22Rv1 (cell line): ENCODE data around the gene IQGAP2.

Experiments used
- H3K27ac ChIP-seq: fragments of 450-650 bp; 2 replicates; pipeline ENCODE4 v1.5.1; 2017
- ZFX ChIP-seq: fragments of 450-650 bp; IDR thresholded peaks from 2 replicates; pipeline ENCODE4 v1.6.1; 2017; ENCODE audit warnings: antibody characterized with exemption, borderline replicate concordance
- TF ChIP-seq, protein P1 (sequence below): fragments of 450-650 bp; IDR thresholded peaks from 2 replicates; pipeline ENCODE4 v1.5.1; 2017; ENCODE audit warnings: mild to moderate bottlenecking

The IQGAP2 gene

GRCh38 chr5:76378355-76378754, 24.7 kb upstream of the IQGAP2 start:
- TF ChIP-seq, protein P1, sequence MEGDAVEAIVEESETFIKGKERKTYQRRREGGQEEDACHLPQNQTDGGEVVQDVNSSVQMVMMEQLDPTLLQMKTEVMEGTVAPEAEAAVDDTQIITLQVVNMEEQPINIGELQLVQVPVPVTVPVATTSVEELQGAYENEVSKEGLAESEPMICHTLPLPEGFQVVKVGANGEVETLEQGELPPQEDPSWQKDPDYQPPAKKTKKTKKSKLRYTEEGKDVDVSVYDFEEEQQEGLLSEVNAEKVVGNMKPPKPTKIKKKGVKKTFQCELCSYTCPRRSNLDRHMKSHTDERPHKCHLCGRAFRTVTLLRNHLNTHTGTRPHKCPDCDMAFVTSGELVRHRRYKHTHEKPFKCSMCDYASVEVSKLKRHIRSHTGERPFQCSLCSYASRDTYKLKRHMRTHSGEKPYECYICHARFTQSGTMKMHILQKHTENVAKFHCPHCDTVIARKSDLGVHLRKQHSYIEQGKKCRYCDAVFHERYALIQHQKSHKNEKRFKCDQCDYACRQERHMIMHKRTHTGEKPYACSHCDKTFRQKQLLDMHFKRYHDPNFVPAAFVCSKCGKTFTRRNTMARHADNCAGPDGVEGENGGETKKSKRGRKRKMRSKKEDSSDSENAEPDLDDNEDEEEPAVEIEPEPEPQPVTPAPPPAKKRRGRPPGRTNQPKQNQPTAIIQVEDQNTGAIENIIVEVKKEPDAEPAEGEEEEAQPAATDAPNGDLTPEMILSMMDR = no peak
- TF ChIP-seq ZFX = no peak
- no peak overlapping the region for H3K27ac ChIP-seq

GRCh38 chr5:76379316-76379715, 23.8 kb upstream of the IQGAP2 start:
- TF ChIP-seq, protein P1 = no peak
- TF ChIP-seq ZFX = no peak
- H3K27ac ChIP-seq = no peak overlapping the region

DNA sequence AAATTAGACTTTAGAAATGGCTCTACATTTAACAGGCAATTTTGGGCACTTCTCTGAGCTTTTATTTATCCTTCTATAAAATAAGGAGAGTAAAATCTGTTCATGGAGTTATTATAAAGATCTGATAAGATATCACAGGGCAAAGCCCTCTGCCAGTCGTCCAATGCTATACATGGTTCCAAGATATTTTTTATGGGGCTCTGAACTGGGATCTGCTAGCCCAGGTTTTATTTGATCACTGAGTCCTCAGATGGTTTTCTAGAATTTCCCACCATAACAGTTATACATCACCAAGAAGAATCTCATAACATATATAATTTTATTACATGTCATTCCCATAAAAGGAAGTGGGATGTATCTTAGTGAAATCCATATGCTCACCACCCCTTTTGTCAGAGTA, 23.2 kb upstream of the IQGAP2 start:
- H3K27ac ChIP-seq = no peak overlapping the region
- no peak for TF ChIP-seq ZFX
- TF ChIP-seq, protein P1 = no peak

DNA sequence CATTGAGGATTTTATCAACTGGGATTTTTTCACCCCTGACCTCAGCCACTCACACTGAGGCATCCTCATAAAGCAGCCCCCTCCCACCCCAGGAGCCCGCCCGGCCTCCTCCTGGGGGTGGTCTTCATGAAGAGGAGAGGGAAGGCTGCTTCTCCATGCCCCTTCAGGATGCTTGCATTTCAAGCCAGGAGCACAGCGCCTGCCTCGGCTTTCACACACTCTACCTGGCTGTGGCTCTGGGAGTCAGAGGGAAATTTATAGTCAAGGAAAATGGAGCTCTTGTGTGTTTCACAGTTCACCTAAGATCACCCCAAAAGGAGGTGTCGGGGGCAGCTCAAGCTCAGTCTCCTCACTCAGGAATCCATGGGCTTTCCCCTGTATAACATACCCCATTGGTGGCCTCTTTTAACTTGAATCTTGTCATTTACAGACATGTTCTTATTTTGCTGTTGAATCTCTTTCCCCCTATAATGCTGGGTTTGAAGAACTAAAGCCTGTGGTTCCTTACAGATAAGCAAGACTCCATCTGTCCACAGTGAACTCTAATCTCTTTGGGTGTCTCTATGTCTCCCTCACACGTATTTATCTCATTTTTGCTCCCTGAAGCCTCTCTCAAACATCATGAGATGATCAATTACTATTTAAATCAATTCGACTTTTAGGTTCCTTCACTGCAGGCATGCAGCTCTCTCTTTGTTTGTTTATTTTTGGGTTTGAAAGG, 22.6 kb upstream of the IQGAP2 start:
- TF ChIP-seq, protein P1 = no peak
- TF ChIP-seq ZFX = no peak
- H3K27ac ChIP-seq = no peak overlapping the region

GRCh38 chr5:76383126-76383832, 19.8 kb upstream of the IQGAP2 start:
- TF ChIP-seq, protein P1 = no peak
- no peak for TF ChIP-seq ZFX
- no peak overlapping the region for H3K27ac ChIP-seq

DNA sequence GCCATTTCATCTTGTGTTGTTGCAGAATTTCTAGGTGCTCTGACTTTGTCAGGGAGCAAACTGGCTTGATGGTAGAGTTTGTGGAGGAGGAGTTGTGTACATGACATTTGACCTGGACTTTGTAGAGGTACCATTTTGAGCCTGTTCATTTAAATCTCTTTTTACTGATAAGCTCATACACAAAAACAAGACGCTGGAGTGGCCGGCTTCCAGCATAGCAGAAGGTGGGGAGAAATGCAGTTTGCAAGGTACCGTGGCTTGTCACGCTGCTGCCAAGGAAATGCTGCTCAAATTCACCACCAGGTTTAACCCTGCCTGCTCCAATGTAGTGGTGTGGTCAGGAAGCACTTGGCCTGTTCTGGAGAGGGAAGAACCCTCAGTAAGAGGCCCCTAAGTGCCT, 18.9 kb upstream of the IQGAP2 start:
- TF ChIP-seq, protein P1 = no peak
- no peak for TF ChIP-seq ZFX
- no peak overlapping the region for H3K27ac ChIP-seq

GRCh38 chr5:76384705-76385104, 18.4 kb upstream of the IQGAP2 start:
- TF ChIP-seq, protein P1 = no peak
- TF ChIP-seq ZFX = no peak
- H3K27ac ChIP-seq = no peak overlapping the region
